Psoas muscle (tissue), 8 donors: ENCODE measurements around the gene C1orf53. TPM values are rescaled to one million over a fixed set of nuclear protein-coding genes. Genes with fewer than 3 reads are reported as not detected.

Experiments used
- ATAC-seq, 4 donors: fragments of 200-7000 bp; cut with Tn5 transposase; one replicate each; pipeline ENCODE4 v1.9.1; 2020; ENCODE audit warnings: moderate library complexity in 3 of 4, mild to moderate bottlenecking in 2 of 4
- DNase-seq, 2 donors: peaks; one replicate each; pipeline ENCODE4 v3.0.0-alpha.2; 2020
- H3K27ac ChIP-seq: fragments of 200-600 bp; one replicate; pipeline ENCODE4 v1.8.0; 2022
- H3K27me3 ChIP-seq, 3 donors: fragments of 200-600 bp in 1 of 3; one replicate each; pipeline versions ENCODE4 v1.6.1 to v1.8.0; 2013 to 2022; ENCODE audit warnings: low read length in 2 of 3, mild to moderate bottlenecking in 2 of 3, moderate library complexity in 1 of 3; ENCODE audit not compliant: insufficient read depth in 3 of 3
- H3K36me3 ChIP-seq, 2 donors: fragments of 200-600 bp in 1 of 2; one replicate each; pipeline versions ENCODE4 v1.6.1 to v1.8.0; 2013 to 2022; ENCODE audit warnings: low read depth in 1 of 2, mild to moderate bottlenecking in 1 of 2, moderate library complexity in 1 of 2; ENCODE audit not compliant: insufficient read depth in 1 of 2
- H3K4me1 ChIP-seq: fragments of 200-600 bp; one replicate; pipeline ENCODE4 v1.8.0; 2022
- H3K4me3 ChIP-seq: fragments of 200-600 bp; one replicate; pipeline ENCODE4 v1.8.0; 2022; ENCODE audit warnings: mild to moderate bottlenecking
- H3K9me3 ChIP-seq: fragments of 200-600 bp; one replicate; pipeline ENCODE4 v1.8.0; 2022
- WGBS, 3 donors: extraction: QIAGEN DNeasy Blood & Tissue Kit; methylation state at CpG; one replicate each; pipeline versions ENCODE4 v1.1.6 to v1.1.7; 2013; 5-methylcytosine and 5-hydroxymethylcytosine counted together
- intact Hi-C, 2 donors: fragments of 100-400 bp; cut with DNase I; formaldehyde crosslinking; loops; one replicate each; pipeline versions ENCODE4 v1.11.0 to v1.14.2; 2022
- polyA plus RNA-seq, 3 donors: library from polyadenylated mRNA; stranded (reverse); fragments of 200-250 nt; gene quantifications; one replicate each; pipeline ENCODE4 v1.2.3, GENCODE V29; 2013
- total RNA-seq, 4 donors: library from RNA; stranded (reverse); fragmentation: NEBNext Ultra II Directional in 2 of 4; extraction: Animal tissue kit (Norgen Biotek cat#: 25700) in 2 of 4; gene quantifications; one replicate each; pipeline versions ENCODE4 v1.2.1 to v1.2.4, GENCODE V29; 2021 to 2023
- TF ChIP-seq, protein P1 (sequence below): fragments of 200-600 bp; IDR thresholded peaks from one replicate; pipeline ENCODE4 v1.8.0; 2022; ENCODE audit warnings: antibody characterized with exemption
- donor health status: healthy with polysubstance abuse.
- donor health status: DM: no; HTN: no; CAD: no; lungs with moderate emphysema.
- donor health status: Bipolar disorder and iron deficiency.
- donor health status: healthy.
- donor health status: DM: yes; HTN: yes; CAD: no.
- donor health status: DM: no; HTN: no; CAD: no.
- donor health status: DM: no; HTN: no; CAD: no.
- donor health status: DM: yes; HTN: yes; CAD: no.

Gene C1orf53
- total and polyA plus RNA-seq, 7 donors: 0.84 to 4.3 (median 2.5) TPM

DNA sequence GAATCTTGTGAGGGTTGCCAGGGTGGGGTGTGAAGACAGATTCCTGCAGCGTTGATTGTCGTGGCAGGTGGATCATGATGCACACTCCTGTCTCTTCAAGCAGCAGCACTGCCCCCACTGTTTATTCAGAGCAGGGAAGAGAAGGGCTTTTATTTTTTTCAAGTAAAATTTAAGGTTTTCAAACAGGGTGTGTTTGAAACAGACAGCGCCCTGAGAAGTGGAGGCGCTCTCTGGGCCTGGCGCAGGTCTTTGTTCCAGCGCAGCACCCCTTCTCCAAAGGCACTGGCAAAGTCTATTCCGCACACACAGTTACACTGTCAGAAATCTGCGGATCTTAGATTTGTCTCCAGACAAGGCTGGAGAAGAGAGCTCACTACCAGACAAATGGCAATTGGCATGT, 7.0 kb downstream of the C1orf53 start:
- peaks cover 0 to 76% (median 51%) of the 10 kb centered on the region in 3 donors for H3K27me3 ChIP-seq
- intact Hi-C loops: loop anchor here in 1 of 2 donors (10.0 kb wide), 1 partner anchor 245 kb away; the partner anchor contains the start of gene NEK7

GRCh38 chr1:197910120-197910991, 7.9 kb downstream of the C1orf53 start:
- H3K27ac ChIP-seq: no peak overlapping the region
- peaks cover 34% of the 10 kb centered on the region for H3K4me1 ChIP-seq
- WGBS, 3 donors: 7% methylated on average over 37 of the region's 37 CpGs
- H3K9me3 ChIP-seq: no peaks in the 10 kb centered on the region
- intact Hi-C loops: no loop called here
- H3K27me3 ChIP-seq: peaks cover 0 to 86% (median 60%) of the 10 kb centered on the region in 3 donors
- DNase-seq (no peak), ATAC-seq (no peak)
- H3K4me3 ChIP-seq: peak overlapping the region; percentile 46
- TF ChIP-seq, protein P1, sequence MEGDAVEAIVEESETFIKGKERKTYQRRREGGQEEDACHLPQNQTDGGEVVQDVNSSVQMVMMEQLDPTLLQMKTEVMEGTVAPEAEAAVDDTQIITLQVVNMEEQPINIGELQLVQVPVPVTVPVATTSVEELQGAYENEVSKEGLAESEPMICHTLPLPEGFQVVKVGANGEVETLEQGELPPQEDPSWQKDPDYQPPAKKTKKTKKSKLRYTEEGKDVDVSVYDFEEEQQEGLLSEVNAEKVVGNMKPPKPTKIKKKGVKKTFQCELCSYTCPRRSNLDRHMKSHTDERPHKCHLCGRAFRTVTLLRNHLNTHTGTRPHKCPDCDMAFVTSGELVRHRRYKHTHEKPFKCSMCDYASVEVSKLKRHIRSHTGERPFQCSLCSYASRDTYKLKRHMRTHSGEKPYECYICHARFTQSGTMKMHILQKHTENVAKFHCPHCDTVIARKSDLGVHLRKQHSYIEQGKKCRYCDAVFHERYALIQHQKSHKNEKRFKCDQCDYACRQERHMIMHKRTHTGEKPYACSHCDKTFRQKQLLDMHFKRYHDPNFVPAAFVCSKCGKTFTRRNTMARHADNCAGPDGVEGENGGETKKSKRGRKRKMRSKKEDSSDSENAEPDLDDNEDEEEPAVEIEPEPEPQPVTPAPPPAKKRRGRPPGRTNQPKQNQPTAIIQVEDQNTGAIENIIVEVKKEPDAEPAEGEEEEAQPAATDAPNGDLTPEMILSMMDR: no peak
- H3K36me3 ChIP-seq: no peaks in the 10 kb centered on the region

More for the DNA sequence above, 7.0 kb downstream of the C1orf53 start:
- no peak for ATAC-seq
- H3K4me3 ChIP-seq: no peak overlapping the region
- no peaks in the 10 kb centered on the region for H3K9me3 ChIP-seq
- TF ChIP-seq, protein P1: no peak
- no peak for DNase-seq
- H3K4me1 ChIP-seq: peaks cover 34% of the 10 kb centered on the region
- WGBS, 3 donors: 10 to 20% (median 18%) methylated on average over 8 of the region's 8 CpGs
- no peaks in the 10 kb centered on the region for H3K36me3 ChIP-seq
- H3K27ac ChIP-seq: no peak overlapping the region

GRCh38 chr1:197911111-197911856, 8.9 kb downstream of the C1orf53 start:
- intact Hi-C loops: no loop called here
- Histone ChIP-seq H3K27ac (no peak overlapping the region), H3K27me3 (peaks cover 0 to 95% (median 69%) of the 10 kb centered on the region in 3 donors), H3K36me3 (no peaks in the 10 kb centered on the region), H3K4me3 (peak overlapping the region; percentile 46), H3K9me3 (no peaks in the 10 kb centered on the region), H3K4me1 (peaks cover 42% of the 10 kb centered on the region)
- TF ChIP-seq, protein P1: no peak
- DNase-seq (peak in 1 of 2 donors; percentile 57), ATAC-seq (peak in 1 of 4 donors; percentile 16)
- 0 to 2% (median 2%) methylated on average over 43 to 47 of the region's 47 CpGs for WGBS, 3 donors

GRCh38 chr1:197911857-197912696, 9.6 kb downstream of the C1orf53 start:
- intact Hi-C loops: no loop called here

More at GRCh38 chr1:197911857-197912696, 9.6 kb downstream of the C1orf53 start:
- Histone ChIP-seq H3K27ac (no peak overlapping the region), H3K9me3 (no peaks in the 10 kb centered on the region), H3K4me3 (peak overlapping the region; percentile 46), H3K36me3 (no peaks in the 10 kb centered on the region), H3K4me1 (peaks cover 45% of the 10 kb centered on the region), H3K27me3 (peaks cover 0 to 96% (median 76%) of the 10 kb centered on the region in 3 donors)
- ATAC-seq (peak in 1 of 4 donors; percentile 15), DNase-seq (no peak)
- TF ChIP-seq, protein P1: no peak
- 1 to 4% (median 3%) methylated on average over 43 to 46 of the region's 46 CpGs for WGBS, 3 donors
